Astrocyte (in vitro differentiated cells and primary cell): Measurements from ENCODE around the gene MAPK8IP2. TPM values are rescaled to one million over a fixed set of nuclear protein-coding genes. Genes with fewer than 3 reads are reported as not detected.

Experiments used
- DNase-seq: peaks from one replicate; pipeline ENCODE4 v3.0.0-alpha.2; 2010; ENCODE audit warnings: low read depth
- FAIRE-seq: peaks from 2 replicates; lab custom pipeline; 2011; peaks lifted over from hg19 to GRCh38; lab: Jason Lieb, UNC
- H2AFZ ChIP-seq: 2 replicates; pipeline ENCODE4 v1.6.0; 2012; ENCODE audit warnings: low read depth, low read length, inconsistent platforms
- H3K27ac ChIP-seq: 2 replicates; pipeline ENCODE4 v1.5.1; 2011; ENCODE audit warnings: low read depth, low read length, inconsistent platforms
- H3K27me3 ChIP-seq: 2 replicates; pipeline ENCODE4 v1.6.0; 2011; ENCODE audit warnings: low read length, inconsistent platforms; ENCODE audit not compliant: insufficient read depth
- H3K36me3 ChIP-seq: 2 replicates; pipeline ENCODE4 v1.5.1; 2011; ENCODE audit warnings: low read length, inconsistent platforms; ENCODE audit not compliant: insufficient read depth
- H3K4me1 ChIP-seq: 2 replicates; pipeline ENCODE4 v1.5.1; 2011; ENCODE audit warnings: low read length, inconsistent platforms; ENCODE audit not compliant: insufficient read depth
- H3K4me2 ChIP-seq: 2 replicates; pipeline ENCODE4 v1.6.0; 2012; ENCODE audit warnings: low read length, inconsistent platforms
- H3K4me3 ChIP-seq: 2 replicates; pipeline ENCODE4 v1.5.1; 2011; ENCODE audit warnings: low read depth, mild to moderate bottlenecking, low read length, inconsistent platforms; ENCODE audit not compliant: insufficient read depth
- H3K79me2 ChIP-seq: 2 replicates; pipeline ENCODE4 v1.6.0; 2012; ENCODE audit warnings: mild to moderate bottlenecking, low read length, inconsistent platforms; ENCODE audit not compliant: insufficient read depth
- H3K9ac ChIP-seq: 2 replicates; pipeline ENCODE4 v1.6.0; 2012; ENCODE audit warnings: mild to moderate bottlenecking, low read length, inconsistent platforms
- H3K9me3 ChIP-seq: 2 replicates; pipeline ENCODE4 v1.5.1; 2012; ENCODE audit warnings: low read depth, mild to moderate bottlenecking, low read length, inconsistent platforms; ENCODE audit not compliant: insufficient read depth
- H4K20me1 ChIP-seq: 2 replicates; pipeline ENCODE4 v1.6.0; 2012; ENCODE audit warnings: low read length, inconsistent platforms; ENCODE audit not compliant: insufficient read depth
- H3K27ac Mint-ChIP-seq: one replicate; pipeline ENCODE4 v1.8.0; 2021; ENCODE audit warnings: mild to moderate bottlenecking, mixed read lengths; ENCODE audit not compliant: unreplicated experiment
- H3K27me3 Mint-ChIP-seq: one replicate; pipeline ENCODE4 v1.8.0; 2021; ENCODE audit warnings: low read depth, mixed read lengths; ENCODE audit not compliant: unreplicated experiment
- H3K36me3 Mint-ChIP-seq: one replicate; pipeline ENCODE4 v1.8.0; 2021; ENCODE audit warnings: low read depth, mixed read lengths; ENCODE audit not compliant: unreplicated experiment
- H3K4me1 Mint-ChIP-seq: one replicate; pipeline ENCODE4 v1.8.0; 2021; ENCODE audit warnings: low read depth, mixed read lengths; ENCODE audit not compliant: unreplicated experiment
- H3K4me3 Mint-ChIP-seq: one replicate; pipeline ENCODE4 v1.8.0; 2021; ENCODE audit warnings: mild to moderate bottlenecking, moderate library complexity, mixed read lengths; ENCODE audit not compliant: unreplicated experiment
- H3K9me3 Mint-ChIP-seq: one replicate; pipeline ENCODE4 v1.8.0; 2021; ENCODE audit warnings: mild to moderate bottlenecking, mixed read lengths; ENCODE audit not compliant: unreplicated experiment
- CTCF ChIP-seq: IDR thresholded peaks from 2 replicates; pipeline ENCODE4 v1.5.1; 2011; ENCODE audit warnings: low read depth, mild to moderate bottlenecking, inconsistent platforms, low read length, moderate library complexity; ENCODE audit not compliant: insufficient read depth
- EZH2 ChIP-seq: IDR thresholded peaks from 2 replicates; pipeline ENCODE4 v1.6.1; 2012; ENCODE audit warnings: mild to moderate bottlenecking, low read length, inconsistent platforms; ENCODE audit not compliant: insufficient read depth
- total RNA-seq: library from RNA; stranded (reverse); gene quantifications from 2 replicates; pipeline ENCODE4 v1.2.1, GENCODE V29; 2021

The MAPK8IP2 gene
- total RNA-seq, 1 donor from 2014 or later: 4.7 TPM

- Histone ChIP-seq H4K20me1 (no peaks in the 10 kb centered on the region), H3K4me3 (no peak overlapping the region), H3K79me2 (no peaks in the 10 kb centered on the region), H3K27ac (no peak overlapping the region), H3K4me1 (no peaks in the 10 kb centered on the region), H2AFZ (no peak overlapping the region), H3K36me3 (no peaks in the 10 kb centered on the region), H3K9me3 (no peaks in the 10 kb centered on the region), H3K4me2 (no peak overlapping the region), H3K9ac (no peak overlapping the region), H3K27me3 (peaks cover 11% of the 10 kb centered on the region)
- Mint-ChIP-seq H3K36me3 (no peaks in the 10 kb centered on the region), H3K27me3 (peaks cover 72% of the 10 kb centered on the region), H3K4me1 (no peaks in the 10 kb centered on the region), H3K9me3 (peaks cover 2% of the 10 kb centered on the region), H3K27ac (no peak overlapping the region), H3K4me3 (no peak overlapping the region)
- TF ChIP-seq CTCF (no peak), EZH2 (no peak)
- DNase-seq: no peak
- no peak for FAIRE-seq
Measured at GRCh38 chr22:50608996-50609395, 8.4 kb downstream of the MAPK8IP2 start.

- Histone ChIP-seq H3K9ac (no peak overlapping the region), H3K9me3 (no peaks in the 10 kb centered on the region), H3K27me3 (peaks cover 11% of the 10 kb centered on the region), H2AFZ (no peak overlapping the region), H3K4me2 (no peak overlapping the region), H3K36me3 (no peaks in the 10 kb centered on the region), H4K20me1 (no peaks in the 10 kb centered on the region), H3K27ac (no peak overlapping the region), H3K4me1 (no peaks in the 10 kb centered on the region), H3K79me2 (no peaks in the 10 kb centered on the region), H3K4me3 (no peak overlapping the region)
- FAIRE-seq: no peak
- Mint-ChIP-seq H3K27ac (no peak overlapping the region), H3K4me1 (no peaks in the 10 kb centered on the region), H3K9me3 (peaks cover 2% of the 10 kb centered on the region), H3K4me3 (no peak overlapping the region), H3K27me3 (peaks cover 75% of the 10 kb centered on the region), H3K36me3 (no peaks in the 10 kb centered on the region)
- no peak for DNase-seq
- TF ChIP-seq CTCF (no peak), EZH2 (no peak)
Measured at GRCh38 chr22:50609599-50609998, 9.0 kb downstream of the MAPK8IP2 start.

- FAIRE-seq: no peak
- Histone ChIP-seq H3K27ac (no peak overlapping the region), H3K9me3 (no peaks in the 10 kb centered on the region), H3K9ac (no peak overlapping the region), H3K79me2 (no peaks in the 10 kb centered on the region), H3K27me3 (peaks cover 11% of the 10 kb centered on the region), H3K36me3 (no peaks in the 10 kb centered on the region), H2AFZ (no peak overlapping the region), H3K4me1 (no peaks in the 10 kb centered on the region), H3K4me3 (no peak overlapping the region), H4K20me1 (no peaks in the 10 kb centered on the region), H3K4me2 (no peak overlapping the region)
- Mint-ChIP-seq H3K9me3 (peaks cover 2% of the 10 kb centered on the region), H3K36me3 (no peaks in the 10 kb centered on the region), H3K27ac (peak overlapping the region; percentile 41), H3K27me3 (peaks cover 75% of the 10 kb centered on the region), H3K4me3 (no peak overlapping the region), H3K4me1 (no peaks in the 10 kb centered on the region)
- DNase-seq: no peak
- TF ChIP-seq CTCF (no peak), EZH2 (no peak)
Measured at GRCh38 chr22:50610041-50610451, 9.5 kb downstream of the MAPK8IP2 start.
